Stimulated activated CD4-positive, alpha-beta T cell treated with anti-CD3 and anti-CD28 coated beads, TNF-alpha, amount 100 ng/mL, for 24 hours (primary cell): Measurements from ENCODE around the gene PTPN14.
A peak's percentile ranks its signal among the peaks of the same experiment; 100 is the strongest.

Experiments
- DNase-seq, 3 experiments: peaks; one replicate each; pipeline ENCODE4 v3.0.0-alpha.2; 2020; ENCODE audit warnings: low read depth in 3 of 3

PTPN14 gene

GRCh38 chr1:214454569-214455396 is 96.6 kb downstream of the PTPN14 start:
- DNase-seq, result no peak

GRCh38 chr1:214453109-214453722 is 98.2 kb downstream of the PTPN14 start:
- DNase-seq, result no peak

GRCh38 chr1:214452152-214452784 is 99.1 kb downstream of the PTPN14 start:
- DNase-seq, result no peak

GRCh38 chr1:214451596-214451995 is 99.8 kb downstream of the PTPN14 start:
- DNase-seq, result peak in 1 of 3 experiments; percentile 29

- DNase-seq, result no peak
These were observed 102.0 kb downstream of the PTPN14 start for GRCh38 chr1:214449371-214449770.

GRCh38 chr1:214448536-214448935 is 102.9 kb downstream of the PTPN14 start:
- DNase-seq, result no peak

- no peak for DNase-seq
These were observed 103.9 kb downstream of the PTPN14 start for GRCh38 chr1:214447557-214447871.

GRCh38 chr1:214446772-214447556 is 104.4 kb downstream of the PTPN14 start:
- DNase-seq, result no peak

- no peak for DNase-seq
These were observed 105.4 kb downstream of the PTPN14 start for GRCh38 chr1:214445831-214446614.

GRCh38 chr1:214445199-214445598 is 106.2 kb downstream of the PTPN14 start:
- no peak for DNase-seq

- no peak for DNase-seq
These were observed 107.0 kb downstream of the PTPN14 start for GRCh38 chr1:214444182-214444939.

GRCh38 chr1:214441119-214441518 is 110.3 kb downstream of the PTPN14 start:
- no peak for DNase-seq

- no peak for DNase-seq
These were observed 111.0 kb downstream of the PTPN14 start for GRCh38 chr1:214440219-214440965.

GRCh38 chr1:214439352-214440119 is 111.9 kb downstream of the PTPN14 start:
- DNase-seq, result peak in 2 of 3 experiments; percentile 2 to 16

- no peak for DNase-seq
These were observed 112.9 kb downstream of the PTPN14 start for GRCh38 chr1:214438530-214438929.

GRCh38 chr1:214438075-214438474 is 113.3 kb downstream of the PTPN14 start:
- DNase-seq, result no peak

- DNase-seq, result no peak
These were observed 115.5 kb downstream of the PTPN14 start for GRCh38 chr1:214435867-214436266.

- DNase-seq, result no peak
These were observed 119.2 kb downstream of the PTPN14 start for GRCh38 chr1:214432245-214432644.
